HepG2 (cell line): ENCODE data around the gene TMUB1. TPM values are rescaled to one million over a fixed set of nuclear protein-coding genes. Genes with fewer than 3 reads are reported as not detected.

Source experiments
- ARID5B ChIP-seq: IDR thresholded peaks from 2 replicates; pipeline ENCODE4 v1.4.0; 2020; ENCODE audit warnings: mild to moderate bottlenecking, missing genetic modification reagents
- BATF2 ChIP-seq: sonication (generic); formaldehyde crosslinking; IDR thresholded peaks from 2 replicates; pipeline ENCODE4 v1.8.0; 2022; ENCODE audit warnings: mild to moderate bottlenecking, missing genetic modification reagents, moderate library complexity
- LBX2 ChIP-seq: sonication (generic); formaldehyde crosslinking; IDR thresholded peaks from 2 replicates; pipeline ENCODE4 v1.5.0; 2020; ENCODE audit warnings: missing genetic modification reagents, mild to moderate bottlenecking, borderline replicate concordance
- NFIC ChIP-seq: IDR thresholded peaks from 2 replicates; pipeline ENCODE4 v1.6.1; 2012; ENCODE audit warnings: mild to moderate bottlenecking, low read length, inconsistent platforms
- RNF219 ChIP-seq: sonication (generic); formaldehyde crosslinking; IDR thresholded peaks from 2 replicates; pipeline ENCODE4 v1.5.0; 2020; ENCODE audit warnings: mild to moderate bottlenecking, missing genetic modification reagents
- SRY ChIP-seq: sonication (generic); formaldehyde crosslinking; IDR thresholded peaks from 2 replicates; pipeline ENCODE4 v1.8.0; 2022; ENCODE audit warnings: mild to moderate bottlenecking, missing genetic modification reagents
- TGIF2 ChIP-seq: IDR thresholded peaks from 2 replicates; pipeline ENCODE4 v1.6.1; 2016; ENCODE audit warnings: control low read depth, missing compliant biosample characterization
- TRIM22 ChIP-seq: fragments of 450-650 bp; IDR thresholded peaks from 2 replicates; pipeline ENCODE4 v1.6.1; 2017
- ZFX ChIP-seq: sonication (generic); formaldehyde crosslinking; IDR thresholded peaks from 2 replicates; pipeline ENCODE4 v1.4.0; 2020; ENCODE audit warnings: mild to moderate bottlenecking, low read depth, missing genetic modification reagents, moderate library complexity
- ZNF609 ChIP-seq: sonication (generic); formaldehyde crosslinking; IDR thresholded peaks from 2 replicates; pipeline ENCODE4 v1.4.0; 2020; ENCODE audit warnings: mild to moderate bottlenecking, missing genetic modification reagents, borderline replicate concordance
- ZNF782 ChIP-seq: sonication (generic); formaldehyde crosslinking; IDR thresholded peaks from 2 replicates; pipeline ENCODE4 v1.4.0; 2020; ENCODE audit warnings: missing genetic modification reagents, mild to moderate bottlenecking, borderline replicate concordance
- polyA plus RNA-seq, 8 experiments: library from polyadenylated mRNA; depleted of rRNA in 3 of 8; stranded (reverse) in 7 of 8; unstranded in 1 of 8; fragments of >200 nt; fragmentation: Illumina TruSeq in 4 of 8; extraction: Trizol in 4 of 8; gene quantifications; 2 replicates each; pipeline versions ENCODE4 v1.2.1 to v1.2.3, GENCODE V29; 2011 to 2016; ENCODE audit warnings: low read depth in 4 of 8, missing spikeins in 1 of 8, mixed read lengths in 1 of 8; ENCODE audit not compliant: insufficient read depth in 1 of 8
- total RNA-seq, 5 experiments: library from RNA; depleted of rRNA; stranded (reverse); fragments of >200 nt; fragmentation: Illumina TruSeq; extraction: Trizol; gene quantifications; 2 replicates each; pipeline ENCODE4 v1.2.3, GENCODE V29; 2016; ENCODE audit warnings: low read depth in 1 of 5

The TMUB1 gene
- total and polyA plus RNA-seq, 2 of the 13 experiments (the other 11 are each of a cell fraction or from before 2014, with no cell fraction given), result 44.8 to 51.6 TPM

- TF ChIP-seq LBX2, result 0 out of 2 replicates have a peak, but pooled peaks have one; percentile 50
- TF ChIP-seq ARID5B (CRISPR knock-in tag), result no peak
- peak; percentile 41; the same call in 1 of the 2 replicates for TF ChIP-seq TGIF2
- no peak for TF ChIP-seq BATF2
- no peak; the same call in 1 of the 2 replicates for TF ChIP-seq RNF219 (CRISPR knock-in tag)
- no peak for TF ChIP-seq SRY (CRISPR knock-in tag)
- no peak for TF ChIP-seq ZNF609 (CRISPR knock-in tag)
- peak; percentile 22; the same call in 1 of the 2 replicates for TF ChIP-seq ZNF782
- no peak for TF ChIP-seq TRIM22
- TF ChIP-seq ZFX (CRISPR knock-in tag), result peak; percentile 56; the same call in 1 of the 2 replicates
- no peak for TF ChIP-seq NFIC
These were observed 1.9 kb downstream of the TMUB1 start (continued) for GRCh38 chr7:151081170-151082101.
